GM23338 (cell line): ENCODE data around the gene NARS2. TPM values are rescaled to one million over a fixed set of nuclear protein-coding genes. Genes with fewer than 3 reads are reported as not detected.

Experiments used
- ATAC-seq: fragments of 200-7000 bp; cut with Tn5 transposase; 3 replicates; pipeline ENCODE4 v1.9.1; 2020
- DNase-seq: peaks from one replicate; pipeline ENCODE4 v3.0.0-alpha.2; 2015; ENCODE audit warnings: low spot score
- H2AFZ ChIP-seq: fragments of 200-600 bp; sonication (generic); 2 replicates; pipeline ENCODE4 v1.8.0; 2016; ENCODE audit warnings: antibody characterized with exemption, mild to moderate bottlenecking, moderate library complexity
- H3F3A ChIP-seq: fragments of 200-600 bp; sonication (generic); replicated peaks from 2 replicates; pipeline ENCODE4 v1.8.0; 2017; ENCODE audit warnings: antibody characterized with exemption, mixed run types, low read depth
- H3K27ac ChIP-seq: fragments of 200-600 bp; sonication (generic); 2 replicates; pipeline ENCODE4 v1.6.1; 2016; ENCODE audit warnings: low read depth
- H3K27me3 ChIP-seq: fragments of 200-600 bp; sonication (generic); 2 replicates; pipeline ENCODE4 v1.8.0; 2016; ENCODE audit warnings: mild to moderate bottlenecking, mixed run types, moderate library complexity; ENCODE audit not compliant: insufficient read depth
- H3K36me3 ChIP-seq: fragments of 200-600 bp; sonication (generic); 2 replicates; pipeline ENCODE4 v1.8.0; 2016; ENCODE audit warnings: mild to moderate bottlenecking; ENCODE audit not compliant: insufficient read depth
- H3K4me1 ChIP-seq: fragments of 200-600 bp; sonication (generic); 2 replicates; pipeline ENCODE4 v1.8.0; 2016; ENCODE audit warnings: mild to moderate bottlenecking, moderate library complexity; ENCODE audit not compliant: insufficient read depth
- H3K4me2 ChIP-seq: fragments of 200-600 bp; sonication (generic); 2 replicates; pipeline ENCODE4 v1.7.1; 2017; ENCODE audit warnings: mixed run types
- H3K4me3 ChIP-seq: fragments of 200-600 bp; sonication (generic); 2 replicates; pipeline ENCODE4 v1.6.1; 2016; ENCODE audit warnings: mixed run types
- H3K79me2 ChIP-seq: fragments of 200-600 bp; sonication (generic); replicated peaks from 2 replicates; pipeline ENCODE4 v1.8.0; 2017; ENCODE audit warnings: mild to moderate bottlenecking; ENCODE audit not compliant: insufficient read depth
- H3K9me2 ChIP-seq: fragments of 200-600 bp; sonication (generic); 2 replicates; pipeline ENCODE4 v1.8.0; 2017; ENCODE audit not compliant: insufficient read depth
- H4K20me1 ChIP-seq: fragments of 200-600 bp; sonication (generic); replicated peaks from 2 replicates; pipeline ENCODE4 v1.8.0; 2017; ENCODE audit warnings: mild to moderate bottlenecking; ENCODE audit not compliant: insufficient read depth
- H3K27ac Mint-ChIP-seq: 2 replicates; pipeline ENCODE4 v1.8.0; 2020; ENCODE audit warnings: inconsistent platforms, mild to moderate bottlenecking, moderate library complexity, mixed read lengths
- H3K27me3 Mint-ChIP-seq: 3 replicates; pipeline ENCODE4 v1.8.0; 2022; ENCODE audit warnings: low read depth, mild to moderate bottlenecking, moderate library complexity, mixed read lengths, inconsistent platforms; ENCODE audit not compliant: insufficient read depth, poor library complexity
- H3K36me3 Mint-ChIP-seq: 3 replicates; pipeline ENCODE4 v1.8.0; 2021; ENCODE audit warnings: low read depth, mild to moderate bottlenecking, inconsistent platforms, moderate library complexity, mixed read lengths
- H3K4me1 Mint-ChIP-seq: 3 replicates; pipeline ENCODE4 v1.8.0; 2020; ENCODE audit warnings: mild to moderate bottlenecking, inconsistent platforms, mixed read lengths
- H3K4me3 Mint-ChIP-seq: 3 replicates; pipeline ENCODE4 v1.8.0; 2021; ENCODE audit warnings: moderate library complexity, mild to moderate bottlenecking, inconsistent platforms, mixed read lengths
- H3K9me3 Mint-ChIP-seq: 3 replicates; pipeline ENCODE4 v1.8.0; 2020; ENCODE audit warnings: moderate library complexity, mild to moderate bottlenecking, inconsistent platforms, mixed read lengths
- CREB1 ChIP-seq: fragments of 250-450 bp; sonication (Bioruptor Pico); IDR thresholded peaks from 2 replicates; pipeline ENCODE4 v1.5.0; 2020; ENCODE audit warnings: low read depth, mild to moderate bottlenecking, moderate library complexity
- EZH2 ChIP-seq: fragments of 200-600 bp; sonication (generic); IDR thresholded peaks from one replicate; pipeline ENCODE4 v1.8.0; 2017; ENCODE audit warnings: antibody characterized with exemption, mild to moderate bottlenecking, low read depth; ENCODE audit not compliant: unreplicated experiment
- EZH2phosphoT487 ChIP-seq: fragments of 200-600 bp; sonication (generic); IDR thresholded peaks from one replicate; pipeline ENCODE4 v1.8.1; 2018; ENCODE audit warnings: antibody characterized with exemption; ENCODE audit not compliant: unreplicated experiment
- JUNB ChIP-seq: IDR thresholded peaks from one replicate; pipeline ENCODE4 v1.6.1; 2016; ENCODE audit warnings: antibody characterized with exemption; ENCODE audit not compliant: unreplicated experiment
- NANOG ChIP-seq: IDR thresholded peaks from 2 replicates; pipeline ENCODE4 v1.6.1; 2016; ENCODE audit warnings: antibody characterized with exemption, borderline replicate concordance
- POLR2AphosphoS5 ChIP-seq: IDR thresholded peaks from 2 replicates; pipeline ENCODE4 v1.6.1; 2016; ENCODE audit warnings: antibody characterized with exemption, low read depth
- STAT1 ChIP-seq: IDR thresholded peaks from one replicate; pipeline ENCODE4 v1.6.1; 2016; ENCODE audit warnings: antibody characterized with exemption; ENCODE audit not compliant: unreplicated experiment
- ZNF114 ChIP-seq: fragments of 250-450 bp; sonication (Bioruptor Pico); IDR thresholded peaks from 2 replicates; pipeline ENCODE4 v1.5.0; 2020; ENCODE audit warnings: mild to moderate bottlenecking, moderate library complexity
- ZNF331 ChIP-seq: fragments of 250-450 bp; sonication (Bioruptor Pico); IDR thresholded peaks from 2 replicates; pipeline ENCODE4 v1.5.0; 2020; ENCODE audit warnings: low read depth, mild to moderate bottlenecking, moderate library complexity
- polyA plus RNA-seq: library from polyadenylated mRNA; unstranded; fragments of >200 nt; fragmentation: Nextera tagmentation; extraction: Ambion mirVana; gene quantifications from 2 replicates; pipeline ENCODE4 v1.2.1, GENCODE V29; 2016
- total RNA-seq: library from RNA; depleted of rRNA; stranded (reverse); fragments of >200 nt; shearing (Covaris generic); gene quantifications from 2 replicates; pipeline ENCODE4 v1.2.3, GENCODE V29; 2014
- TF ChIP-seq, protein P1 (sequence below), 2 experiments: fragments of 200-600 bp in 1 of 2; sonication (generic) in 1 of 2; conservative IDR thresholded peaks; 2 replicates each; pipeline versions ENCODE4 v1.5.1 to v1.6.1; 2016 to 2017; ENCODE audit warnings: antibody characterized with exemption in 2 of 2, low read depth in 2 of 2, mild to moderate bottlenecking in 2 of 2, moderate library complexity in 1 of 2
- TF ChIP-seq, protein P2 (sequence below): fragments of 250-450 bp; sonication (Bioruptor Pico); IDR thresholded peaks from 2 replicates; pipeline ENCODE4 v1.5.0; 2020; ENCODE audit warnings: mild to moderate bottlenecking, moderate library complexity
- TF ChIP-seq, protein P3 (sequence below): IDR thresholded peaks from 2 replicates; pipeline ENCODE4 v1.6.1; 2016; ENCODE audit warnings: antibody characterized with exemption
- TF ChIP-seq, protein P4 (sequence below): IDR thresholded peaks from one replicate; pipeline ENCODE4 v1.6.1; 2018; ENCODE audit warnings: antibody characterized with exemption; ENCODE audit not compliant: unreplicated experiment

NARS2 gene
- total and polyA plus RNA-seq, 2 experiments from 2014 or later = 45.7 to 62.0 TPM

DNA sequence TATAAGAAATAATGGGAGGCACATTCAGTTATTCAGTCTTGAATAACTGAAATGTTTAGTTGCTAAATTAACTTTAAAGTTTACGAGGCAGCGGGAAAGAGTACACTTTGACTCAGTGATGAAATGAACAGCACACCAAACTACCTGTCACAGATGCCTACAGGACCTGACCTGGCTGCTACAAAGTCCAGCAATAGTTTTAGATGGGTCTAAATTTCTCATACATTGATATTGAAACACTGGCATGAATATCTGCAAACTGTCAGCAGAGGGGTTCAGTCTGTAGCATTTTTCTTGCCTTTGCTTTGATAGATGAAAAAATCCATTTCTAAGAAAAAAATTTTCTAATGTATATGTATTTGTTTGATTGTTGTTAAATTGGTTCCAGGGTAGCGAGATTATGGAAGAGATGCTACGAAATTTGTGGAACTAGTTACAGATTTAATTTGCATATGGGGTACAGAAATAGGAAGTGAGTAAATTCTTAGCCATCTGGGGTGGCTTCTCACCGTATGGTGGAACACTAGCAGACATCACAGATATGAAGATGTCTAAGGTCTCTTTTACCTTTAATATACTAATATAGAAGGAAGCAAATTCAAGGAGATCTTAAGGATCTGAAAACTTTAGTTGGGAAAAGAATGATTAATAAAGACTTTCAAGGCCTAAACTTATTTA is 136.2 kb downstream of the NARS2 start:
- no peak overlapping the region for H3K4me2 ChIP-seq
- H3K36me3 ChIP-seq = peaks cover 3% of the 10 kb centered on the region; the same call in 1 of the 2 replicates
- peaks cover 17% of the 10 kb centered on the region; the same call in 2 of the 3 replicates for H3K36me3 Mint-ChIP-seq
- TF ChIP-seq, protein P1, sequence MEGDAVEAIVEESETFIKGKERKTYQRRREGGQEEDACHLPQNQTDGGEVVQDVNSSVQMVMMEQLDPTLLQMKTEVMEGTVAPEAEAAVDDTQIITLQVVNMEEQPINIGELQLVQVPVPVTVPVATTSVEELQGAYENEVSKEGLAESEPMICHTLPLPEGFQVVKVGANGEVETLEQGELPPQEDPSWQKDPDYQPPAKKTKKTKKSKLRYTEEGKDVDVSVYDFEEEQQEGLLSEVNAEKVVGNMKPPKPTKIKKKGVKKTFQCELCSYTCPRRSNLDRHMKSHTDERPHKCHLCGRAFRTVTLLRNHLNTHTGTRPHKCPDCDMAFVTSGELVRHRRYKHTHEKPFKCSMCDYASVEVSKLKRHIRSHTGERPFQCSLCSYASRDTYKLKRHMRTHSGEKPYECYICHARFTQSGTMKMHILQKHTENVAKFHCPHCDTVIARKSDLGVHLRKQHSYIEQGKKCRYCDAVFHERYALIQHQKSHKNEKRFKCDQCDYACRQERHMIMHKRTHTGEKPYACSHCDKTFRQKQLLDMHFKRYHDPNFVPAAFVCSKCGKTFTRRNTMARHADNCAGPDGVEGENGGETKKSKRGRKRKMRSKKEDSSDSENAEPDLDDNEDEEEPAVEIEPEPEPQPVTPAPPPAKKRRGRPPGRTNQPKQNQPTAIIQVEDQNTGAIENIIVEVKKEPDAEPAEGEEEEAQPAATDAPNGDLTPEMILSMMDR (conservative IDR thresholded peaks at IDR 0.05; ENCODE audit: low read depth in 2 of 2) = no peak
- TF ChIP-seq JUNB = no peak
- TF ChIP-seq, protein P2, sequence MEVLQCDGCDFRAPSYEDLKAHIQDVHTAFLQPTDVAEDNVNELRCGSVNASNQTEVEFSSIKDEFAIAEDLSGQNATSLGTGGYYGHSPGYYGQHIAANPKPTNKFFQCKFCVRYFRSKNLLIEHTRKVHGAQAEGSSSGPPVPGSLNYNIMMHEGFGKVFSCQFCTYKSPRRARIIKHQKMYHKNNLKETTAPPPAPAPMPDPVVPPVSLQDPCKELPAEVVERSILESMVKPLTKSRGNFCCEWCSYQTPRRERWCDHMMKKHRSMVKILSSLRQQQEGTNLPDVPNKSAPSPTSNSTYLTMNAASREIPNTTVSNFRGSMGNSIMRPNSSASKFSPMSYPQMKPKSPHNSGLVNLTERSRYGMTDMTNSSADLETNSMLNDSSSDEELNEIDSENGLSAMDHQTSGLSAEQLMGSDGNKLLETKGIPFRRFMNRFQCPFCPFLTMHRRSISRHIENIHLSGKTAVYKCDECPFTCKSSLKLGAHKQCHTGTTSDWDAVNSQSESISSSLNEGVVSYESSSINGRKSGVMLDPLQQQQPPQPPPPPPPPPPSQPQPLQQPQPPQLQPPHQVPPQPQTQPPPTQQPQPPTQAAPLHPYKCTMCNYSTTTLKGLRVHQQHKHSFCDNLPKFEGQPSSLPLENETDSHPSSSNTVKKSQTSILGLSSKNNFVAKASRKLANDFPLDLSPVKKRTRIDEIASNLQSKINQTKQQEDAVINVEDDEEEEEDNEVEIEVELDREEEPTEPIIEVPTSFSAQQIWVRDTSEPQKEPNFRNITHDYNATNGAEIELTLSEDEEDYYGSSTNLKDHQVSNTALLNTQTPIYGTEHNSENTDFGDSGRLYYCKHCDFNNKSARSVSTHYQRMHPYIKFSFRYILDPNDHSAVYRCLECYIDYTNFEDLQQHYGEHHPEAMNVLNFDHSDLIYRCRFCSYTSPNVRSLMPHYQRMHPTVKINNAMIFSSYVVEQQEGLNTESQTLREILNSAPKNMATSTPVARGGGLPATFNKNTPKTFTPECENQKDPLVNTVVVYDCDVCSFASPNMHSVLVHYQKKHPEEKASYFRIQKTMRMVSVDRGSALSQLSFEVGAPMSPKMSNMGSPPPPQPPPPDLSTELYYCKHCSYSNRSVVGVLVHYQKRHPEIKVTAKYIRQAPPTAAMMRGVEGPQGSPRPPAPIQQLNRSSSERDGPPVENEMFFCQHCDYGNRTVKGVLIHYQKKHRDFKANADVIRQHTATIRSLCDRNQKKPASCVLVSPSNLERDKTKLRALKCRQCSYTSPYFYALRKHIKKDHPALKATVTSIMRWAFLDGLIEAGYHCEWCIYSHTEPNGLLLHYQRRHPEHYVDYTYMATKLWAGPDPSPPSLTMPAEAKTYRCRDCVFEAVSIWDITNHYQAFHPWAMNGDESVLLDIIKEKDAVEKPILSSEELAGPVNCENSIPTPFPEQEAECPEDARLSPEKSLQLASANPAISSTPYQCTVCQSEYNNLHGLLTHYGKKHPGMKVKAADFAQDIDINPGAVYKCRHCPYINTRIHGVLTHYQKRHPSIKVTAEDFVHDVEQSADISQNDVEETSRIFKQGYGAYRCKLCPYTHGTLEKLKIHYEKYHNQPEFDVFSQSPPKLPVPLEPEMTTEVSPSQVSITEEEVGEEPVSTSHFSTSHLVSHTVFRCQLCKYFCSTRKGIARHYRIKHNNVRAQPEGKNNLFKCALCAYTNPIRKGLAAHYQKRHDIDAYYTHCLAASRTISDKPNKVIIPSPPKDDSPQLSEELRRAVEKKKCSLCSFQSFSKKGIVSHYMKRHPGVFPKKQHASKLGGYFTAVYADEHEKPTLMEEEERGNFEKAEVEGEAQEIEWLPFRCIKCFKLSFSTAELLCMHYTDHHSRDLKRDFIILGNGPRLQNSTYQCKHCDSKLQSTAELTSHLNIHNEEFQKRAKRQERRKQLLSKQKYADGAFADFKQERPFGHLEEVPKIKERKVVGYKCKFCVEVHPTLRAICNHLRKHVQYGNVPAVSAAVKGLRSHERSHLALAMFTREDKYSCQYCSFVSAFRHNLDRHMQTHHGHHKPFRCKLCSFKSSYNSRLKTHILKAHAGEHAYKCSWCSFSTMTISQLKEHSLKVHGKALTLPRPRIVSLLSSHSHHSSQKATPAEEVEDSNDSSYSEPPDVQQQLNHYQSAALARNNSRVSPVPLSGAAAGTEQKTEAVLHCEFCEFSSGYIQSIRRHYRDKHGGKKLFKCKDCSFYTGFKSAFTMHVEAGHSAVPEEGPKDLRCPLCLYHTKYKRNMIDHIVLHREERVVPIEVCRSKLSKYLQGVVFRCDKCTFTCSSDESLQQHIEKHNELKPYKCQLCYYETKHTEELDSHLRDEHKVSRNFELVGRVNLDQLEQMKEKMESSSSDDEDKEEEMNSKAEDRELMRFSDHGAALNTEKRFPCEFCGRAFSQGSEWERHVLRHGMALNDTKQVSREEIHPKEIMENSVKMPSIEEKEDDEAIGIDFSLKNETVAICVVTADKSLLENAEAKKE (CRISPR knock-in tag) = no peak
- no peak for TF ChIP-seq STAT1
- TF ChIP-seq, protein P3, sequence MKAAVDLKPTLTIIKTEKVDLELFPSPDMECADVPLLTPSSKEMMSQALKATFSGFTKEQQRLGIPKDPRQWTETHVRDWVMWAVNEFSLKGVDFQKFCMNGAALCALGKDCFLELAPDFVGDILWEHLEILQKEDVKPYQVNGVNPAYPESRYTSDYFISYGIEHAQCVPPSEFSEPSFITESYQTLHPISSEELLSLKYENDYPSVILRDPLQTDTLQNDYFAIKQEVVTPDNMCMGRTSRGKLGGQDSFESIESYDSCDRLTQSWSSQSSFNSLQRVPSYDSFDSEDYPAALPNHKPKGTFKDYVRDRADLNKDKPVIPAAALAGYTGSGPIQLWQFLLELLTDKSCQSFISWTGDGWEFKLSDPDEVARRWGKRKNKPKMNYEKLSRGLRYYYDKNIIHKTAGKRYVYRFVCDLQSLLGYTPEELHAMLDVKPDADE = no peak
- TF ChIP-seq ZNF331 (CRISPR knock-in tag) = no peak
- TF ChIP-seq, protein P4, sequence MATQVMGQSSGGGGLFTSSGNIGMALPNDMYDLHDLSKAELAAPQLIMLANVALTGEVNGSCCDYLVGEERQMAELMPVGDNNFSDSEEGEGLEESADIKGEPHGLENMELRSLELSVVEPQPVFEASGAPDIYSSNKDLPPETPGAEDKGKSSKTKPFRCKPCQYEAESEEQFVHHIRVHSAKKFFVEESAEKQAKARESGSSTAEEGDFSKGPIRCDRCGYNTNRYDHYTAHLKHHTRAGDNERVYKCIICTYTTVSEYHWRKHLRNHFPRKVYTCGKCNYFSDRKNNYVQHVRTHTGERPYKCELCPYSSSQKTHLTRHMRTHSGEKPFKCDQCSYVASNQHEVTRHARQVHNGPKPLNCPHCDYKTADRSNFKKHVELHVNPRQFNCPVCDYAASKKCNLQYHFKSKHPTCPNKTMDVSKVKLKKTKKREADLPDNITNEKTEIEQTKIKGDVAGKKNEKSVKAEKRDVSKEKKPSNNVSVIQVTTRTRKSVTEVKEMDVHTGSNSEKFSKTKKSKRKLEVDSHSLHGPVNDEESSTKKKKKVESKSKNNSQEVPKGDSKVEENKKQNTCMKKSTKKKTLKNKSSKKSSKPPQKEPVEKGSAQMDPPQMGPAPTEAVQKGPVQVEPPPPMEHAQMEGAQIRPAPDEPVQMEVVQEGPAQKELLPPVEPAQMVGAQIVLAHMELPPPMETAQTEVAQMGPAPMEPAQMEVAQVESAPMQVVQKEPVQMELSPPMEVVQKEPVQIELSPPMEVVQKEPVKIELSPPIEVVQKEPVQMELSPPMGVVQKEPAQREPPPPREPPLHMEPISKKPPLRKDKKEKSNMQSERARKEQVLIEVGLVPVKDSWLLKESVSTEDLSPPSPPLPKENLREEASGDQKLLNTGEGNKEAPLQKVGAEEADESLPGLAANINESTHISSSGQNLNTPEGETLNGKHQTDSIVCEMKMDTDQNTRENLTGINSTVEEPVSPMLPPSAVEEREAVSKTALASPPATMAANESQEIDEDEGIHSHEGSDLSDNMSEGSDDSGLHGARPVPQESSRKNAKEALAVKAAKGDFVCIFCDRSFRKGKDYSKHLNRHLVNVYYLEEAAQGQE = no peak
- no peak for TF ChIP-seq EZH2
- no peak for TF ChIP-seq NANOG
- TF ChIP-seq EZH2phosphoT487 = no peak
- no peak for TF ChIP-seq POLR2AphosphoS5
- no peak for TF ChIP-seq CREB1
- no peak for TF ChIP-seq ZNF114 (CRISPR knock-in tag)
- H3F3A ChIP-seq = no peaks in the 10 kb centered on the region; the same call in 1 of the 2 replicates
- H3K9me3 Mint-ChIP-seq = no peaks in the 10 kb centered on the region
- no peak overlapping the region for H2AFZ ChIP-seq
- H3K4me3 Mint-ChIP-seq = no peak overlapping the region
- H3K27me3 Mint-ChIP-seq = no peaks in the 10 kb centered on the region
- no peaks in the 10 kb centered on the region for H3K4me1 Mint-ChIP-seq
- DNase-seq (no peak), ATAC-seq (no peak)
- H3K27me3 ChIP-seq = no peaks in the 10 kb centered on the region
- no peaks in the 10 kb centered on the region for H4K20me1 ChIP-seq
- H3K79me2 ChIP-seq = no peaks in the 10 kb centered on the region
- H3K27ac Mint-ChIP-seq = no peak overlapping the region
- no peak overlapping the region for H3K4me3 ChIP-seq
- no peaks in the 10 kb centered on the region for H3K9me2 ChIP-seq
- H3K27ac ChIP-seq = no peak overlapping the region
- no peaks in the 10 kb centered on the region for H3K4me1 ChIP-seq
